Liver (tissue), 9 donors: ENCODE data around the gene CNKSR1. TPM values are rescaled to one million over a fixed set of nuclear protein-coding genes. Genes with fewer than 3 reads are reported as not detected.
"Not testable (repeated sequence)": the region's sequence is repeated elsewhere in the genome, so short reads cannot be mapped to it uniquely, and the experiment has no call there.

ENCODE experiments used
- DNase-seq: peaks from one replicate; pipeline ENCODE4 v3.0.0-alpha.2; 2017; ENCODE audit warnings: low spot score
- H3K27ac ChIP-seq, 2 donors: one replicate each; pipeline ENCODE4 v1.7.0; 2013; ENCODE audit warnings: inconsistent platforms in 2 of 2, low read length in 2 of 2, control low read depth in 1 of 2, low read depth in 1 of 2, mild to moderate bottlenecking in 1 of 2
- H3K27me3 ChIP-seq, 4 donors: one replicate each; pipeline versions ENCODE4 v1.6.1 to v1.7.0; 2013; ENCODE audit warnings: low read length in 3 of 4, inconsistent platforms in 1 of 4, mild to moderate bottlenecking in 1 of 4, moderate library complexity in 1 of 4; ENCODE audit not compliant: control insufficient read depth in 4 of 4, insufficient read depth in 4 of 4
- H3K36me3 ChIP-seq, 4 donors: one replicate each; pipeline versions ENCODE4 v1.6.1 to v1.7.0; 2013; ENCODE audit warnings: low read length in 3 of 4, mild to moderate bottlenecking in 3 of 4, low read depth in 1 of 4, moderate library complexity in 1 of 4; ENCODE audit not compliant: control insufficient read depth in 4 of 4, insufficient read depth in 3 of 4
- H3K4me1 ChIP-seq, 4 donors: one replicate each; pipeline versions ENCODE4 v1.6.1 to v1.7.0; 2013; ENCODE audit warnings: low read length in 3 of 4, mild to moderate bottlenecking in 3 of 4, moderate library complexity in 1 of 4; ENCODE audit not compliant: control insufficient read depth in 4 of 4, insufficient read depth in 4 of 4
- H3K4me3 ChIP-seq, 3 donors: one replicate each; pipeline versions ENCODE4 v1.6.1 to v1.7.0; 2013; ENCODE audit warnings: low read length in 3 of 3, control low read depth in 1 of 3, low read depth in 1 of 3, mild to moderate bottlenecking in 1 of 3
- H3K9ac ChIP-seq, 2 donors: one replicate each; pipeline ENCODE4 v1.7.0; 2013; ENCODE audit warnings: low read length in 2 of 2, mild to moderate bottlenecking in 2 of 2, moderate library complexity in 2 of 2, control low read depth in 1 of 2, low read depth in 1 of 2
- H3K9me3 ChIP-seq, 4 donors: one replicate each; pipeline versions ENCODE4 v1.6.1 to v1.7.0; 2013; ENCODE audit warnings: low read length in 3 of 4; ENCODE audit not compliant: control insufficient read depth in 4 of 4
- EGR1 ChIP-seq, 2 donors: IDR thresholded peaks; 2 replicates each; pipeline ENCODE4 v1.6.1; 2016 to 2018; ENCODE audit warnings: antibody characterized with exemption in 2 of 2, low read depth in 2 of 2
- FOXA1 ChIP-seq: IDR thresholded peaks from 2 replicates; pipeline ENCODE4 v1.6.1; 2016; ENCODE audit warnings: antibody characterized with exemption
- FOXA2 ChIP-seq: IDR thresholded peaks from 2 replicates; pipeline ENCODE4 v1.6.1; 2016; ENCODE audit warnings: antibody characterized with exemption
- GABPA ChIP-seq, 2 donors: IDR thresholded peaks in 1 of 2; conservative IDR thresholded peaks in 1 of 2; 2 replicates each; pipeline ENCODE4 v1.6.1; 2016; ENCODE audit warnings: antibody characterized with exemption in 2 of 2, mild to moderate bottlenecking in 1 of 2, moderate library complexity in 1 of 2
- HNF4A ChIP-seq, 2 donors: conservative IDR thresholded peaks; 2 replicates each; pipeline ENCODE4 v1.6.1; 2016; ENCODE audit warnings: antibody characterized with exemption in 2 of 2, mild to moderate bottlenecking in 2 of 2
- HNF4G ChIP-seq: IDR thresholded peaks from 2 replicates; pipeline ENCODE4 v1.6.1; 2016; ENCODE audit warnings: antibody characterized with exemption
- JUND ChIP-seq, 2 donors: IDR thresholded peaks; 2 replicates each; pipeline ENCODE4 v1.6.1; 2016; ENCODE audit warnings: antibody characterized with exemption in 2 of 2
- NR2F2 ChIP-seq: IDR thresholded peaks from 2 replicates; pipeline ENCODE4 v1.6.1; 2016; ENCODE audit warnings: antibody characterized with exemption
- RAD21 ChIP-seq, 2 donors: IDR thresholded peaks; 2 replicates each; pipeline ENCODE4 v1.6.1; 2016; ENCODE audit warnings: antibody characterized with exemption in 2 of 2, mild to moderate bottlenecking in 2 of 2
- RXRA ChIP-seq, 2 donors: IDR thresholded peaks; 2 replicates each; pipeline ENCODE4 v1.6.1; 2017 to 2018; ENCODE audit warnings: antibody characterized with exemption in 2 of 2, mild to moderate bottlenecking in 1 of 2
- SP1 ChIP-seq: IDR thresholded peaks from 2 replicates; pipeline ENCODE4 v1.6.1; 2018; ENCODE audit warnings: antibody characterized with exemption, mild to moderate bottlenecking
- TAF1 ChIP-seq: conservative IDR thresholded peaks from 2 replicates; pipeline ENCODE4 v1.6.1; 2016; ENCODE audit warnings: antibody characterized with exemption, mild to moderate bottlenecking
- YY1 ChIP-seq: IDR thresholded peaks from 2 replicates; pipeline ENCODE4 v1.6.1; 2016; ENCODE audit warnings: antibody characterized with exemption, mild to moderate bottlenecking
- WGBS: extraction: QIAGEN DNeasy Blood & Tissue Kit; methylation state at CpG from one replicate; pipeline ENCODE4 v1.1.7; 2013; 5-methylcytosine and 5-hydroxymethylcytosine counted together
- polyA plus RNA-seq, 2 donors: library from polyadenylated mRNA; stranded (reverse) in 1 of 2; unstranded in 1 of 2; fragments of 200-250 nt in 1 of 2; fragments of >200 nt in 1 of 2; fragmentation: Nextera tagmentation in 1 of 2; extraction: Ambion mirVana in 1 of 2; gene quantifications; one replicate each; pipeline versions ENCODE4 v1.2.1 to v1.2.3, GENCODE V29; 2013 to 2015
- total RNA-seq, 2 donors: library from RNA; depleted of rRNA; stranded (reverse); fragments of >200 nt; gene quantifications; one replicate each; pipeline ENCODE4 v1.2.3, GENCODE V29; 2014
- TF ChIP-seq, protein P1 (sequence below): IDR thresholded peaks from 2 replicates; pipeline ENCODE4 v1.6.1; 2016; ENCODE audit warnings: antibody characterized with exemption
- TF ChIP-seq, protein P2 (sequence below): IDR thresholded peaks from 2 replicates; pipeline ENCODE4 v1.6.1; 2016; ENCODE audit warnings: antibody characterized with exemption, mild to moderate bottlenecking
- TF ChIP-seq, protein P3 (sequence below): IDR thresholded peaks from 2 replicates; pipeline ENCODE4 v1.6.1; 2016; ENCODE audit warnings: antibody characterized with exemption
- TF ChIP-seq, protein P4 (sequence below): IDR thresholded peaks from 2 replicates; pipeline ENCODE4 v1.6.1; 2016; ENCODE audit warnings: antibody characterized with exemption
- TF ChIP-seq, protein P5 (sequence below): fragments of 150-350 bp; IDR thresholded peaks from 2 replicates; pipeline ENCODE4 v1.5.1; 2017; ENCODE audit warnings: improper control_type of control experiment, low read depth, low read length; ENCODE audit not compliant: missing input control
- donor health status: healthy.
- donor health status: healthy.
- donor health status: healthy.
- donor health status: healthy.
- donor health status: healthy.

CNKSR1 gene
- total and polyA plus RNA-seq, 4 donors: 0.48 to 2.2 (median 0.87) TPM

DNA sequence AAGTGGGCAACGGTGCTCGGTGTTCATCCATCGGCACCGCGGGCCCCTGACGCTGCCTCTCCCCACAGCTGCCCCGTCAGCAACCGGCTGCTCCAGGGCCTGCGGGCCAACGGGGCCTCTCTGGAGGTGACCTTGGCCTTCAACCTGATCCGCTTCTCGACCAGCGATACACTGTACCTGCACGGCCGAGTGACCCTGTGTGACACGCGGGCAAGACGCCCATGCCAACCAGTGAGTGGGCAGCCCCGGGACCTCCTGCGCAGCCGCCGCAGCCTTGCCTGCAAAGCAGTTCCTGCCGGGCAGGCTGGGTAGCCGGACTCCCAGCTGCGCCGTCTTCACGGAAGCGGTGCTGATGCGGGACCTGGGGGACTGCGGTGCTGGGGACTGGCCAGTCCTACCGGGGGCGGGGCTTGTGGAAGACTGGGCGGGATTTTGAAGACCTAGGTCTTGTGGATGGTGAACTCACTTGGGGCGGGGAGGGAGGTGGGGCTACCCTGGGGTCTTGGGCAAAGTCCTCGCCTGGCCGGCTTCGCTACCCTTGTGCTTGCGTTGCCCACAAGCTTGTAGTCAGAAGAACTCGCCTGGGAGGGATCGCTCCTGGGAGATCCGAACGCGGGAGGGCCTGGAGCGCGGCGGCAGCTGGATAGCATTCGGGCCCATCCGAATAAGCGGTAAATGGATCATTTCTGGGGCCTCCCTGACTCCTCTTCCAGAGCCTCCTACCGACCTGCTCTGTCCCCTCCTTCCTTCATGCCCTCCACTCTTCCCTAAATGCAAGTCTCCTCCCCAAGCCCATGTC lies 47.9 kb downstream of the CNKSR1 start (continued):
- peak; percentile 64 for TF ChIP-seq HNF4G
- TF ChIP-seq, protein P1, sequence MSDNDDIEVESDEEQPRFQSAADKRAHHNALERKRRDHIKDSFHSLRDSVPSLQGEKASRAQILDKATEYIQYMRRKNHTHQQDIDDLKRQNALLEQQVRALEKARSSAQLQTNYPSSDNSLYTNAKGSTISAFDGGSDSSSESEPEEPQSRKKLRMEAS: peak; percentile 30
- peak; percentile 82 to 86 for TF ChIP-seq HNF4A (conservative IDR thresholded peaks at IDR 0.05)

DNA sequence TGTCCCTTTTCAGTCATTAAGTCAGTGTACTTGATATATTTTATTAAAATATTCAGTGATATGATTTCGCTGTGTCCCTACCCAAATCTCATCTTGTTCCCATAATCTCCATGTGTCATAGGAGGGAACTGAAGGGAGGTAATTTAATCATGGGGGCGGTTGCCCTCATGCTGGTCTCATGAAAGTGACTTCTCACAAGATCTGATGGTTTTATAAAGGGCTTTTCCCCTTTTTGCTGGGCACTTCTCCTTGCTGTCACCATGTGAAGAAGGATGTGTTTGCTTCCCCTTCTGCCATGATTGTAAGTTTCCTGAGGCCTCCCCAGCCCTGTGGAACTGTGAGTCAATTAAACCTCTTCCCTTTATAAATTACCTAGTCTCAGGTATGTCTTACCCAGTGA lies 53.4 kb downstream of the CNKSR1 start:
- 90% methylated on average over 2 of the region's 2 CpGs for WGBS
- H3K36me3 ChIP-seq: not testable (repeated sequence)

DNA sequence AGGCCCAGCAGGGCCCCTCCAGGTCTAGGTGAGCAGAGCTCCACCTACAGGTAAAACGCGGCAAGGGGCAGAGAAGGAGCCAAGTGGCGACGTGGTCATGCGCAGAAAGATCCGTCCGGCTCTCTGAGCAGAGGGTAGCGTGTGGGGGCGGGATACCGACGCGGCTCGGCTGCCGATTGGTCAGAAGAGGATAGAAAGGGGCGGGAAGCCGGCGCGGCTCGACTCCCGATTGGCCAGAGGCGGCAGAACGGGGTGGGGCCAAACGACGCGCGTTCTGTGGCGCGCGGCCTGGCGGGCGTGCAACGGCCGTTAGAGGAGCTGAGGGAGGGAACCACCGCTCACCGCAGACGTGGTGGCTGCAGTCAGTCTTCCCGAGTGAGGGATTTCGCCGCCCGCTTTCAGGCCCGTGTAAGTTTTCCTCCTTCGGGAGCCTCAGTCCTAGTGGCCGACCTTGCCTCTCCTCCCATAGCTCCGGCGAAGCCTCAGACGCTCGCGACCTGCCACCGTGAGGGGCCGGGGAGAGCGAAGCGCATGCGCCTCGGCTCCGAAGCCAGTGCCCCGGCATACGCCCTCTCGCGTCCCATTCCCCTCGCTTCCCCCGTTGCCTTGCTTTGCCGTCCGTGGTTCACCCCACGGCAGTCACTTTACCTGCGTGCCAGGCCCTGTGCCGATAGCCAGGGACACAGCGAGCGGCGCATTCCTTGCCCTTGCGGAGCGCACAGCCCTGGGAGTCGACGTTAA lies 56.8 kb downstream of the CNKSR1 start, which contains the start of gene CEP85:
CEP85 (plus strand) TSS at position 298 of the 741 bp plus-strand sequence. CDS start 5,584 bp downstream, outside the sequence.
- TF ChIP-seq, protein P2, sequence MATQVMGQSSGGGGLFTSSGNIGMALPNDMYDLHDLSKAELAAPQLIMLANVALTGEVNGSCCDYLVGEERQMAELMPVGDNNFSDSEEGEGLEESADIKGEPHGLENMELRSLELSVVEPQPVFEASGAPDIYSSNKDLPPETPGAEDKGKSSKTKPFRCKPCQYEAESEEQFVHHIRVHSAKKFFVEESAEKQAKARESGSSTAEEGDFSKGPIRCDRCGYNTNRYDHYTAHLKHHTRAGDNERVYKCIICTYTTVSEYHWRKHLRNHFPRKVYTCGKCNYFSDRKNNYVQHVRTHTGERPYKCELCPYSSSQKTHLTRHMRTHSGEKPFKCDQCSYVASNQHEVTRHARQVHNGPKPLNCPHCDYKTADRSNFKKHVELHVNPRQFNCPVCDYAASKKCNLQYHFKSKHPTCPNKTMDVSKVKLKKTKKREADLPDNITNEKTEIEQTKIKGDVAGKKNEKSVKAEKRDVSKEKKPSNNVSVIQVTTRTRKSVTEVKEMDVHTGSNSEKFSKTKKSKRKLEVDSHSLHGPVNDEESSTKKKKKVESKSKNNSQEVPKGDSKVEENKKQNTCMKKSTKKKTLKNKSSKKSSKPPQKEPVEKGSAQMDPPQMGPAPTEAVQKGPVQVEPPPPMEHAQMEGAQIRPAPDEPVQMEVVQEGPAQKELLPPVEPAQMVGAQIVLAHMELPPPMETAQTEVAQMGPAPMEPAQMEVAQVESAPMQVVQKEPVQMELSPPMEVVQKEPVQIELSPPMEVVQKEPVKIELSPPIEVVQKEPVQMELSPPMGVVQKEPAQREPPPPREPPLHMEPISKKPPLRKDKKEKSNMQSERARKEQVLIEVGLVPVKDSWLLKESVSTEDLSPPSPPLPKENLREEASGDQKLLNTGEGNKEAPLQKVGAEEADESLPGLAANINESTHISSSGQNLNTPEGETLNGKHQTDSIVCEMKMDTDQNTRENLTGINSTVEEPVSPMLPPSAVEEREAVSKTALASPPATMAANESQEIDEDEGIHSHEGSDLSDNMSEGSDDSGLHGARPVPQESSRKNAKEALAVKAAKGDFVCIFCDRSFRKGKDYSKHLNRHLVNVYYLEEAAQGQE: peak; percentile 27
- TF ChIP-seq, protein P3, sequence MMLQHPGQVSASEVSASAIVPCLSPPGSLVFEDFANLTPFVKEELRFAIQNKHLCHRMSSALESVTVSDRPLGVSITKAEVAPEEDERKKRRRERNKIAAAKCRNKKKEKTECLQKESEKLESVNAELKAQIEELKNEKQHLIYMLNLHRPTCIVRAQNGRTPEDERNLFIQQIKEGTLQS: no peak
- TF ChIP-seq TAF1 (no peak), FOXA1 (no peak), YY1 (peak; percentile 59), FOXA2 (no peak), HNF4A (conservative IDR thresholded peaks at IDR 0.05) (peak; percentile 55 to 74), JUND (IDR thresholded peaks at IDR 0.05) (no peak), GABPA (IDR thresholded peaks at IDR 0.05 in 1 of 2, conservative IDR thresholded peaks at IDR 0.05 in 1 of 2) (no peak), HNF4G (peak; percentile 50), RAD21 (IDR thresholded peaks at IDR 0.05) (peak; percentile 80 to 81), NR2F2 (no peak), EGR1 (IDR thresholded peaks at IDR 0.05; ENCODE audit: low read depth in 2 of 2) (peak; percentile 91 to 94), SP1 (peak; percentile 91), RXRA (IDR thresholded peaks at IDR 0.05) (peak in 1 of 2 donors; percentile 54)
- TF ChIP-seq, protein P4, sequence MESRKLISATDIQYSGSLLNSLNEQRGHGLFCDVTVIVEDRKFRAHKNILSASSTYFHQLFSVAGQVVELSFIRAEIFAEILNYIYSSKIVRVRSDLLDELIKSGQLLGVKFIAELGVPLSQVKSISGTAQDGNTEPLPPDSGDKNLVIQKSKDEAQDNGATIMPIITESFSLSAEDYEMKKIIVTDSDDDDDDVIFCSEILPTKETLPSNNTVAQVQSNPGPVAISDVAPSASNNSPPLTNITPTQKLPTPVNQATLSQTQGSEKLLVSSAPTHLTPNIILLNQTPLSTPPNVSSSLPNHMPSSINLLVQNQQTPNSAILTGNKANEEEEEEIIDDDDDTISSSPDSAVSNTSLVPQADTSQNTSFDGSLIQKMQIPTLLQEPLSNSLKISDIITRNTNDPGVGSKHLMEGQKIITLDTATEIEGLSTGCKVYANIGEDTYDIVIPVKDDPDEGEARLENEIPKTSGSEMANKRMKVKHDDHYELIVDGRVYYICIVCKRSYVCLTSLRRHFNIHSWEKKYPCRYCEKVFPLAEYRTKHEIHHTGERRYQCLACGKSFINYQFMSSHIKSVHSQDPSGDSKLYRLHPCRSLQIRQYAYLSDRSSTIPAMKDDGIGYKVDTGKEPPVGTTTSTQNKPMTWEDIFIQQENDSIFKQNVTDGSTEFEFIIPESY: peak; percentile 20
- TF ChIP-seq, protein P5, sequence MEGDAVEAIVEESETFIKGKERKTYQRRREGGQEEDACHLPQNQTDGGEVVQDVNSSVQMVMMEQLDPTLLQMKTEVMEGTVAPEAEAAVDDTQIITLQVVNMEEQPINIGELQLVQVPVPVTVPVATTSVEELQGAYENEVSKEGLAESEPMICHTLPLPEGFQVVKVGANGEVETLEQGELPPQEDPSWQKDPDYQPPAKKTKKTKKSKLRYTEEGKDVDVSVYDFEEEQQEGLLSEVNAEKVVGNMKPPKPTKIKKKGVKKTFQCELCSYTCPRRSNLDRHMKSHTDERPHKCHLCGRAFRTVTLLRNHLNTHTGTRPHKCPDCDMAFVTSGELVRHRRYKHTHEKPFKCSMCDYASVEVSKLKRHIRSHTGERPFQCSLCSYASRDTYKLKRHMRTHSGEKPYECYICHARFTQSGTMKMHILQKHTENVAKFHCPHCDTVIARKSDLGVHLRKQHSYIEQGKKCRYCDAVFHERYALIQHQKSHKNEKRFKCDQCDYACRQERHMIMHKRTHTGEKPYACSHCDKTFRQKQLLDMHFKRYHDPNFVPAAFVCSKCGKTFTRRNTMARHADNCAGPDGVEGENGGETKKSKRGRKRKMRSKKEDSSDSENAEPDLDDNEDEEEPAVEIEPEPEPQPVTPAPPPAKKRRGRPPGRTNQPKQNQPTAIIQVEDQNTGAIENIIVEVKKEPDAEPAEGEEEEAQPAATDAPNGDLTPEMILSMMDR: peak; percentile 90
- TF ChIP-seq, protein P1: peak; percentile 63
- peaks cover 0 to 17% (median 10%) of the 10 kb centered on the region in 4 donors for H3K4me1 ChIP-seq
- H3K9ac ChIP-seq: peak within 1 kb of the TSS; percentile 55 to 79
- no peaks in the 10 kb centered on the region for H3K9me3 ChIP-seq
- H3K4me3 ChIP-seq: peak within 1 kb of the TSS; percentile 58 to 82 (median 74)
- H3K27me3 ChIP-seq: no peaks in the 10 kb centered on the region
- H3K27ac ChIP-seq: peak within 1 kb of the TSS; percentile 60 to 86
- H3K36me3 ChIP-seq: no peaks in the 10 kb centered on the region
- peak; percentile 98 for DNase-seq
- whole genome bisulfite sequencing: under 1% methylated on average over 73 of the region's 73 CpGs

More for the DNA sequence above, 53.4 kb downstream of the CNKSR1 start:
- peaks cover 0 to 27% (median 14%) of the 10 kb centered on the region in 4 donors for H3K4me1 ChIP-seq
- not testable (repeated sequence) for H3K4me3 ChIP-seq, H3K9me3 ChIP-seq, H3K9ac ChIP-seq, H3K27me3 ChIP-seq, DNase-seq, H3K27ac ChIP-seq
